ENCODE results near the gene SULF2.

The SULF2 gene

DNA sequence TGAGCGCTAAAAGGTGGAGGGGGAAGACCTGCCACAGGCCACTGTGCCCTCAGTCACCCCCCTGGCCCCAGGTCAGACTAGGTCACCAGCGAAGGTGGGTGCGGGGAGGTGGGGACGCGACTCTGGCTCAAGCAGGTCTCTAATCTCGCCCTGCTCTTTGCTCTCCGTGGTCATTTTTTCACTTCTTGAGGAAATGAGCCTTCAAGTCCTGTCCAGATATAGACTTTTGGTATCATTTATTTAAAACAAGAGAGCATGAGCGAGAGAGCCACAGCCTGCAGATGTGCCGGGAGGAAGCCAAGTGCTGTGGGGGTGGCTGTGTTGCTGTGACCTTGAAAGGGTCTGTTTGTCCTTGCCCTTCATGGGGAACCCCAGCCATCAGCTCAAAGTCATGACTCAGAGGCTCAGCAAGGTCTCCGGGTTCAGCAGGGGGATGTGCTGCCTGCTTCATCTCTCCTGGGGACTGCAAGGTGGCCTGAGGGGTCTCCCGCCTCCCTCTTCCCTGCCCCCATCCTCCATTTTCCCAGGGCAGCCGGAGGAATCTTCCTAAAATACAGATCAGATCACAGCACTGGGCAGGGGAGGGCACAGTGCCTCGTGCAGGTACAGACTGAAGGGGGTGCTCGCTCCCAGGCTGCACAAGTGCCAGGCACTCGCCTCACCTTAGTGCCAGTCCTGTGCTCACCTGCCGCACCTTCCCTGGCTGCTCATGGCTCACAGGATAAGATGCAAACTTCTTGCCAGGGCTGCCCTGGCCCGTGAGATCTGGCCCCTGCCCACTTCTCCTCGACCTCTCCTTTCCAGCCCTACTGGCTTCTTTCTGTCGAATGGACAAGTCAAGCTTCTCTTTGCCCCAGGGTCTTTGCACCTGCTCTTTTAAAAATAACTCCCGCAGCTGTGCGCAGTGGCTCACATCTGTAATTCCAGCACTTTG lies 26.5 kb downstream of the SULF2 start:
- TF ChIP-seq, protein P1, sequence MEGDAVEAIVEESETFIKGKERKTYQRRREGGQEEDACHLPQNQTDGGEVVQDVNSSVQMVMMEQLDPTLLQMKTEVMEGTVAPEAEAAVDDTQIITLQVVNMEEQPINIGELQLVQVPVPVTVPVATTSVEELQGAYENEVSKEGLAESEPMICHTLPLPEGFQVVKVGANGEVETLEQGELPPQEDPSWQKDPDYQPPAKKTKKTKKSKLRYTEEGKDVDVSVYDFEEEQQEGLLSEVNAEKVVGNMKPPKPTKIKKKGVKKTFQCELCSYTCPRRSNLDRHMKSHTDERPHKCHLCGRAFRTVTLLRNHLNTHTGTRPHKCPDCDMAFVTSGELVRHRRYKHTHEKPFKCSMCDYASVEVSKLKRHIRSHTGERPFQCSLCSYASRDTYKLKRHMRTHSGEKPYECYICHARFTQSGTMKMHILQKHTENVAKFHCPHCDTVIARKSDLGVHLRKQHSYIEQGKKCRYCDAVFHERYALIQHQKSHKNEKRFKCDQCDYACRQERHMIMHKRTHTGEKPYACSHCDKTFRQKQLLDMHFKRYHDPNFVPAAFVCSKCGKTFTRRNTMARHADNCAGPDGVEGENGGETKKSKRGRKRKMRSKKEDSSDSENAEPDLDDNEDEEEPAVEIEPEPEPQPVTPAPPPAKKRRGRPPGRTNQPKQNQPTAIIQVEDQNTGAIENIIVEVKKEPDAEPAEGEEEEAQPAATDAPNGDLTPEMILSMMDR (IDR thresholded peaks at IDR 0.05; ENCODE audit: borderline replicate concordance, insufficient read depth, low read depth, low read length), result no peak
- no peak overlapping the region for H3K4me3 ChIP-seq (ENCODE audit: low read depth, low read length)

DNA sequence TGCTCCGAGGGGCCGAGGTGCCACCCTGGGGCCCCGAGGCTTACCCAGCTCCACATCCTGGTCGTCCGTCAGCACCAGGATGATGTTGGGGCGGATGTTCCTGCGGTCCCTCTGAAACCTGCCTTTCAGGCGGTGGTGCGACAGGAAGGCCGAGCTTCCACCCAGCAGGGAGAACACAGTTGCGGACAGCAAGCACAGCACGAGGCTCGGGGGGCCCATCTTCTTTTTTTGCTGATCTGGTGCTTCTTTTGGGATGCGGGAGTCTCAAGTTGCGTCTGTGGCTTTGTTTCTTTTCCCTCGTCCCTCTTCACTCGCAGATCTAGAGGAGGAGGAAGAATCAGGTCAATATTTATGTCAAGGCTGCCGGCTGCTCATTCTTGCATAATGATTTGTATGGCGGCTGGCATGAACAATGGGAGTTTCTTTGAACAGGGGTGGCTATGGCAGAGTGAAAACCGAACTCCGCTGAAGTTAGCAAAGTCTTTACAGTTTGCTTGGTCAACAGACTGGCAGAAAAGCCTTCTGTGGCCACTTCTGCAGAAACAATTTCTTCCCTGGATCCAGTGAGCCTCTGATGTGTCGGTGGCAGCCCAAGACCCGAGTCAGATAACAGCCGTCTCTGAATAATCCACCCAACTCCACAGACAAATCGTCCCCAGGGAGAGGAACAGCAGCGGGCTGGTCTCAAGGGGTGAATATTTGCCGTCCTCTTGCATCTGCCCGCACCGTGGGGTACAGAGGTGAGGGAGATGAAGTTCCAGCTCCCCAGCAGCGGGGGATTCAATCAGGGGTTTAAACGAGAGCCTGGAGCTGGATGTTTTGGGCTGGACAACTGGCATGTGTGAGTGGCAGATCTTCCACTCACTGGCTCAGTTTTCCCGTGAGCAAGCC lies 27.9 kb downstream of the SULF2 start:
- TF ChIP-seq, protein P1 (IDR thresholded peaks at IDR 0.05; ENCODE audit: borderline replicate concordance, insufficient read depth, low read depth, low read length), result no peak
- H3K4me3 ChIP-seq (ENCODE audit: low read depth, low read length), result no peak overlapping the region

DNA sequence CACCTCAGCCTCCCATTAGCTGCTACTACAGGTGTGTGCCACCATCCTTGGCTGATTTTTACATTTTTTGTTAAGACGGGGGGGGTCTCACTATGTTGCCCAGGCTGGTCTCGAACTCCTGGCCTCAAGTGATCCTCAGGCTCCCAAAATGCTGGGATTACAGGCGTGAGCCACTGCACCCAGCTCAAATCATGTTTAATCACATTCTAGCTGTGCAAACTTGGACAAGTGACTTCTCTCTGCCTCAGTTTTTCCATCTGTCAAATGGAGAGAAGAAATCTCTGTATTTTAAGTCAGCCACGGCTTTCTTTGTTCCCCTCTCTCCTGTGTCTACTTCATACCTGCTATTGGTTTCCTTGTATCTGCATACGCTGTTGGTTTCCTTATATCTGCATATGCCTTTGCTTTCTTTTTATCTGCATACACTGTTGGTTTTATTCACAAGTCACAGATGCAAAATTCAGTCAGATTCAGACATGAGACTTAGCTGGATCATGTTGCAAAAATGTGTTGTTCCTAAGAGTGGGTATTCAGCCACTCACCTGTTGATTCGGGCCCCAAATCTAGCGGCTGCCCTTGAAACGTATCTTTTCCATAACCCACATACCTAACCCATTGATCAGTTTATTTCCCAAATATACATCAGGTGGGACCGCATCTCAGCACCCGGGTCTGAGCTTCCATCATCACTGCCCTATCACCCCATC lies 30.2 kb downstream of the SULF2 start:
- H3K4me3 ChIP-seq (ENCODE audit: low read depth, low read length), result no peak overlapping the region
- TF ChIP-seq, protein P1 (IDR thresholded peaks at IDR 0.05; ENCODE audit: borderline replicate concordance, insufficient read depth, low read depth, low read length), result no peak

DNA sequence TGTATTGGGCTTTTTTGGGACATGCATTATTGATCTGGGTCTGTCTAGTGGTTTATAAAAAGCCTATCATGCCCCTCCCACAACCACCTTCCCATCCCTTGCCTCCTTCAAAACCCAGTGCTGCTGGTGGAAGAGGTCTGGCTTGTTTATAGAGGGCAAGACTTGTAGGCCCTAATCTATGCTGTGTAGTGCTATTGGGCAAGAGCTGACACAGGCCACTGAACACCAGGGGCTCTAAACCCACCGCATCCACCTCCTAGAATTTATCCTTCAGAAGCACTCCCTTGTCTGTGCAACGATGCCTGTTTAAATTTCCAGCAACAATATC lies 30.9 kb downstream of the SULF2 start:
- H3K4me3 ChIP-seq (ENCODE audit: low read depth, low read length), result no peak overlapping the region
- TF ChIP-seq, protein P1 (IDR thresholded peaks at IDR 0.05; ENCODE audit: borderline replicate concordance, insufficient read depth, low read depth, low read length), result no peak

DNA sequence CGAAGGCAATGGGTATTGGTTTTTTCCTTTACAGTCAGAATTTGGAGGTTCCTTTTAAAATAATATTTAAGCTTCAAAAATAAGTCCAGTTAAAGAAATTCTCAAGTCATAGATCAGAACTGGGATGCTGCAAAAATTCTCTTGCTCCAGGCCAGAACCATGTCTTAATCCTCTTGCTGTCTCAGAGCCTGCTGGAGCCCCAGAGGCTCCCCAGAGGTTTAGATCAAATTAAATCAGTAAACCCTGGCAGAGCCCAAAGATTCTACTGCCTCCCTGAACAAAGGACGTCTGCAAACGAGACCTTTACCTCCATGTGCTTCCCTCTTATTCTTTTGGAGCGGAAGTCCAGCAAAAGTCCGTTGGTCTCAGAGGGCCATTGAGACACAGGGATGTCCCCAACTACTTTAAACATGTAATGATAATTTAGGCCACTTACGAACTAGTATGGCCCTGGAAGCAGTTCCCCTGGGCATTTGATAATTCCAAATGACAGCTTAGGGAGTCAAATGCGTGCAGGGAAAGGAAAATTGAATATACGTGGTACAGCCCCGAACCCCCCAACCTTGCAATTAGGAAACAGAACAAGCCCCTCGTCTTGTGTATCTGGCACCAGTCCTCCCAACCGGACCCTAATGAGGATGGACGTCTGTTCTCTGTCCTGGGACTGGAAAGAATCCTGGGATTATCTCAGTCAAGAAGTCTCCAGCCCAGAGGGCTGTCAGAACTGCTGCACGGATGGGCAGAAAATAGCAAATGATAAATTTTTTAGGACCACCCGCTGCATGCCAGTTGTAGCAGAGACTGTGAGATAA lies 31.5 kb downstream of the SULF2 start:
- TF ChIP-seq, protein P1 (IDR thresholded peaks at IDR 0.05; ENCODE audit: borderline replicate concordance, insufficient read depth, low read depth, low read length), result no peak
- H3K4me3 ChIP-seq (ENCODE audit: low read depth, low read length), result no peak overlapping the region

DNA sequence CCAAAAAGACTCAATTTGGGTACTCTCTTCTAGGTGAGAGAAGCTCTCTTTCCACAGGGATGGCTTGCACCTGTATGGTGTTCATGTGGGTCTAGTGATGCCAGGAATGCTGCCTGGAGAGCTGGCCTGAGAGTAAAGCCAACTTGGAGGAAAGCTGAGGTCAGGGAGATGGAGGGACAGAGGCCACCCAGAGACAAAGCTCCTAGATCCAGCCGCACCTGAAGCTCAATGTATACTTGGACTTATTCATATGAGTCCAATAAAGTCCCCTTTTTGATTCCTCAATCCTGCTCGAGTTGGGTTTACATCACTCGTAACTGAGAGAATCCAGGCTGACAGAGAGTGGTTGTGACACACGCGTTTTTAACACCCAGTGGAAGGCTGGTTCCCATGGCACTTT lies 33.8 kb downstream of the SULF2 start:
- TF ChIP-seq, protein P1 (IDR thresholded peaks at IDR 0.05; ENCODE audit: borderline replicate concordance, insufficient read depth, low read depth, low read length), result no peak
- H3K4me3 ChIP-seq (ENCODE audit: low read depth, low read length), result no peak overlapping the region

Data from GM12875 (cell line).